WTC11 (cell line): ENCODE data around the gene VTI1A. TPM values are rescaled to one million over a fixed set of nuclear protein-coding genes. Genes with fewer than 3 reads are reported as not detected.

Source experiments
- ATAC-seq: fragments of 200-7000 bp; cut with Tn5 transposase; 2 replicates; pipeline ENCODE4 v1.10.0; 2021; ENCODE audit warnings: mild to moderate bottlenecking, moderate library complexity
- CTCF ChIA-PET: fragments of 300-600 bp; sonication (Branson Sonifier 250); formaldehyde crosslinking; loops from one replicate; lab custom pipeline; 2021; ENCODE audit warnings: antibody characterized with exemption; lab: Charles Lee
- POLR2A ChIA-PET: fragments of 350-600 bp; sonication (Branson Sonifier 250); formaldehyde crosslinking; loops from one replicate; lab custom pipeline; 2021; ENCODE audit warnings: antibody characterized with exemption; lab: Charles Lee
- DNase-seq: peaks from one replicate; pipeline ENCODE4 v3.0.0; 2021; ENCODE audit warnings: low spot score
- H3K27ac Mint-ChIP-seq: 2 replicates; pipeline ENCODE4 v1.8.0; 2021; ENCODE audit warnings: mixed read lengths
- H3K27me3 Mint-ChIP-seq: 2 replicates; pipeline ENCODE4 v1.8.0; 2021; ENCODE audit warnings: low read depth, mild to moderate bottlenecking, moderate library complexity, mixed read lengths
- H3K36me3 Mint-ChIP-seq: 2 replicates; pipeline ENCODE4 v1.8.0; 2021; ENCODE audit warnings: mixed read lengths
- H3K4me1 Mint-ChIP-seq: 2 replicates; pipeline ENCODE4 v1.8.0; 2022; ENCODE audit warnings: mixed read lengths
- H3K4me3 Mint-ChIP-seq: 2 replicates; pipeline ENCODE4 v1.8.0; 2021; ENCODE audit warnings: mild to moderate bottlenecking, moderate library complexity, mixed read lengths
- H3K9me3 Mint-ChIP-seq: 2 replicates; pipeline ENCODE4 v1.8.0; 2021; ENCODE audit warnings: mixed read lengths
- AR ChIP-seq: fragments of 250-450 bp; sonication (Bioruptor Pico); IDR thresholded peaks from 2 replicates; pipeline ENCODE4 v1.9.0; 2021; ENCODE audit warnings: mild to moderate bottlenecking
- ATF3 ChIP-seq: sonication (generic); formaldehyde crosslinking; conservative IDR thresholded peaks from 2 replicates; pipeline ENCODE4 v1.8.1; 2022; ENCODE audit warnings: mild to moderate bottlenecking, missing genetic modification reagents
- CDX4 ChIP-seq: fragments of 250-450 bp; sonication (Bioruptor Pico); IDR thresholded peaks from 2 replicates; pipeline ENCODE4 v1.9.0; 2021; ENCODE audit warnings: moderate library complexity, mild to moderate bottlenecking, inconsistent platforms, borderline replicate concordance
- ELF4 ChIP-seq: sonication (generic); formaldehyde crosslinking; IDR thresholded peaks from 2 replicates; pipeline ENCODE4 v1.8.1; 2022; ENCODE audit warnings: low read depth, mild to moderate bottlenecking, moderate library complexity, missing genetic modification reagents
- IRF1 ChIP-seq: sonication (generic); formaldehyde crosslinking; IDR thresholded peaks from 2 replicates; pipeline ENCODE4 v1.8.0; 2023; ENCODE audit warnings: missing genetic modification reagents
- OVOL2 ChIP-seq: fragments of 250-450 bp; sonication (Bioruptor Pico); IDR thresholded peaks from 2 replicates; pipeline ENCODE4 v1.9.0; 2021; ENCODE audit warnings: mild to moderate bottlenecking, borderline replicate concordance
- TP53 ChIP-seq: sonication (generic); formaldehyde crosslinking; IDR thresholded peaks from 2 replicates; pipeline ENCODE4 v1.8.1; 2023; ENCODE audit warnings: mild to moderate bottlenecking, missing genetic modification reagents
- USF2 ChIP-seq: sonication (generic); formaldehyde crosslinking; IDR thresholded peaks from 2 replicates; pipeline ENCODE4 v1.8.1; 2023; ENCODE audit warnings: mild to moderate bottlenecking, missing genetic modification reagents, moderate library complexity
- ZBTB43 ChIP-seq: sonication (generic); formaldehyde crosslinking; IDR thresholded peaks from 2 replicates; pipeline ENCODE4 v1.8.1; 2023; ENCODE audit warnings: mild to moderate bottlenecking, missing genetic modification reagents
- ZNF416 ChIP-seq: fragments of 250-450 bp; sonication (Bioruptor Pico); IDR thresholded peaks from 2 replicates; pipeline ENCODE4 v1.9.0; 2021; ENCODE audit warnings: mild to moderate bottlenecking, inconsistent platforms
- ZNF512 ChIP-seq: sonication (generic); formaldehyde crosslinking; IDR thresholded peaks from 2 replicates; pipeline ENCODE4 v1.8.1; 2022; ENCODE audit warnings: missing genetic modification reagents, borderline replicate concordance
- ZNF532 ChIP-seq: fragments of 250-450 bp; sonication (Bioruptor Pico); IDR thresholded peaks from 2 replicates; pipeline ENCODE4 v1.9.0; 2021; ENCODE audit warnings: mild to moderate bottlenecking, borderline replicate concordance
- total RNA-seq: library from RNA; stranded (reverse); gene quantifications from 3 replicates; pipeline ENCODE4 v1.2.3, GENCODE V29; 2021

Gene VTI1A
- total RNA-seq, 1 experiment from 2014 or later = 20.1 TPM

GRCh38 chr10:112767156-112767555, 320.1 kb downstream of the VTI1A start:
- H3K4me1 Mint-ChIP-seq = peaks cover 31% of the 10 kb centered on the region
- no peaks in the 10 kb centered on the region for H3K9me3 Mint-ChIP-seq
- TF ChIP-seq ZNF416 (no peak), AR (CRISPR knock-in tag) (no peak)
- POLR2A ChIA-PET = no interaction called here
- no peak overlapping the region; the same call in 1 of the 2 replicates for H3K27ac Mint-ChIP-seq
- no peaks in the 10 kb centered on the region for H3K36me3 Mint-ChIP-seq
- no peak overlapping the region for H3K4me3 Mint-ChIP-seq
- H3K27me3 Mint-ChIP-seq = no peaks in the 10 kb centered on the region
- ATAC-seq = no peak
- CTCF ChIA-PET = no interaction called here
- no peak for DNase-seq

GRCh38 chr10:112768121-112768520, 321.1 kb downstream of the VTI1A start:
- Mint-ChIP-seq H3K4me3 (no peak overlapping the region), H3K36me3 (no peaks in the 10 kb centered on the region), H3K27me3 (no peaks in the 10 kb centered on the region), H3K4me1 (peaks cover 30% of the 10 kb centered on the region), H3K9me3 (no peaks in the 10 kb centered on the region), H3K27ac (peak overlapping the region; percentile 34; the same call in 1 of the 2 replicates)
- DNase-seq = no peak
- CTCF ChIA-PET = interaction anchor here (0.7 kb wide), 1 partner anchor 313 kb away, joined by 3 read pairs; no protein-coding TSS in a partner anchor
- POLR2A ChIA-PET = no interaction called here
- TF ChIP-seq USF2 (no peak), ZBTB43 (CRISPR knock-in tag) (no peak), ZNF532 (no peak), ATF3 (no peak), OVOL2 (CRISPR knock-in tag) (no peak), ELF4 (CRISPR knock-in tag) (no peak), TP53 (CRISPR knock-in tag) (no peak), CDX4 (CRISPR knock-in tag) (no peak), IRF1 (no peak), ZNF512 (no peak)
- peak; percentile 22 for ATAC-seq
